ENCODE data around the gene ZBTB34.

The ZBTB34 gene

GRCh38 chr9:126847051-126847450, 13.4 kb upstream of the ZBTB34 start:
- Histone ChIP-seq H3K4me2 (ENCODE audit: low read depth, low read length, poor library complexity, severe bottlenecking) (no peak overlapping the region), H3K9ac (ENCODE audit: low read length) (no peak overlapping the region), H3K4me3 (ENCODE audit: insufficient read depth, low read length, poor library complexity, severe bottlenecking) (no peak overlapping the region), H3F3A (ENCODE audit: insufficient read depth) (no peaks in the 10 kb centered on the region), H3K27ac (ENCODE audit: low read depth, low read length) (no peak overlapping the region), H3K9me3 (ENCODE audit: insufficient read depth, low read length) (no peaks in the 10 kb centered on the region), H3K27me3 (ENCODE audit: low read length) (no peaks in the 10 kb centered on the region), H2AFZ (ENCODE audit: low read depth, low read length, severe bottlenecking) (no peak overlapping the region), H3K36me3 (ENCODE audit: low read length) (no peaks in the 10 kb centered on the region), H4K20me1 (ENCODE audit: low read depth, low read length) (no peaks in the 10 kb centered on the region), H3K9me2 (replicated peaks; ENCODE audit: insufficient read depth, low read length) (no peaks in the 10 kb centered on the region), H3K79me2 (ENCODE audit: insufficient read depth, low read length) (no peaks in the 10 kb centered on the region)
- TF ChIP-seq EZH2phosphoT487 (conservative IDR thresholded peaks at IDR 0.05; ENCODE audit: low read length) (no peak), CTCF (IDR thresholded peaks at IDR 0.05; ENCODE audit: insufficient read depth, low read length, poor library complexity, severe bottlenecking) (no peak)

- H3K9me3 ChIP-seq (ENCODE audit: insufficient read depth, low read length), result no peaks in the 10 kb centered on the region
- H3K4me2 ChIP-seq (ENCODE audit: low read depth, low read length, poor library complexity, severe bottlenecking), result no peak overlapping the region
- H2AFZ ChIP-seq (ENCODE audit: low read depth, low read length, severe bottlenecking), result no peak overlapping the region
- H3K79me2 ChIP-seq (ENCODE audit: insufficient read depth, low read length), result no peaks in the 10 kb centered on the region
- no peaks in the 10 kb centered on the region for H4K20me1 ChIP-seq (ENCODE audit: low read depth, low read length)
- H3K9me2 ChIP-seq (replicated peaks; ENCODE audit: insufficient read depth, low read length), result no peaks in the 10 kb centered on the region
- no peaks in the 10 kb centered on the region for H3K36me3 ChIP-seq (ENCODE audit: low read length)
- no peak overlapping the region for H3K27ac ChIP-seq (ENCODE audit: low read depth, low read length)
- H3K9ac ChIP-seq (ENCODE audit: low read length), result no peak overlapping the region
- no peaks in the 10 kb centered on the region; the same call in 1 of the 2 replicates for H3K27me3 ChIP-seq (ENCODE audit: low read length)
- TF ChIP-seq EZH2phosphoT487 (conservative IDR thresholded peaks at IDR 0.05; ENCODE audit: low read length), result no peak
- no peak for TF ChIP-seq CTCF (IDR thresholded peaks at IDR 0.05; ENCODE audit: insufficient read depth, low read length, poor library complexity, severe bottlenecking)
- no peaks in the 10 kb centered on the region for H3F3A ChIP-seq (ENCODE audit: insufficient read depth)
- no peak overlapping the region for H3K4me3 ChIP-seq (ENCODE audit: insufficient read depth, low read length, poor library complexity, severe bottlenecking)
These were observed 10.7 kb upstream of the ZBTB34 start for GRCh38 chr9:126849591-126850225.

- H4K20me1 ChIP-seq (ENCODE audit: low read depth, low read length), result no peaks in the 10 kb centered on the region
- H3F3A ChIP-seq (ENCODE audit: insufficient read depth), result no peaks in the 10 kb centered on the region
- no peaks in the 10 kb centered on the region; the same call in 1 of the 2 replicates for H3K27me3 ChIP-seq (ENCODE audit: low read length)
- no peaks in the 10 kb centered on the region for H3K9me2 ChIP-seq (replicated peaks; ENCODE audit: insufficient read depth, low read length)
- H2AFZ ChIP-seq (ENCODE audit: low read depth, low read length, severe bottlenecking), result no peak overlapping the region
- H3K27ac ChIP-seq (ENCODE audit: low read depth, low read length), result no peak overlapping the region
- H3K9ac ChIP-seq (ENCODE audit: low read length), result no peak overlapping the region
- no peak overlapping the region for H3K4me3 ChIP-seq (ENCODE audit: insufficient read depth, low read length, poor library complexity, severe bottlenecking)
- no peak for TF ChIP-seq EZH2phosphoT487 (conservative IDR thresholded peaks at IDR 0.05; ENCODE audit: low read length)
- no peak for TF ChIP-seq CTCF (IDR thresholded peaks at IDR 0.05; ENCODE audit: insufficient read depth, low read length, poor library complexity, severe bottlenecking)
- no peaks in the 10 kb centered on the region for H3K36me3 ChIP-seq (ENCODE audit: low read length)
- no peaks in the 10 kb centered on the region for H3K79me2 ChIP-seq (ENCODE audit: insufficient read depth, low read length)
- no peak overlapping the region for H3K4me2 ChIP-seq (ENCODE audit: low read depth, low read length, poor library complexity, severe bottlenecking)
- H3K9me3 ChIP-seq (ENCODE audit: insufficient read depth, low read length), result no peaks in the 10 kb centered on the region
These were observed 9.1 kb upstream of the ZBTB34 start for GRCh38 chr9:126851286-126851880.
